AG10803 (cell line): Measurements from ENCODE around the gene IQCK.
A peak's percentile ranks its signal among the peaks of the same experiment; 100 is the strongest.

Experiments used
- DNase-seq: peaks from one replicate; pipeline ENCODE4 v3.0.0; 2010; ENCODE audit warnings: low read depth
- H3K4me3 ChIP-seq: 2 replicates; pipeline ENCODE4 v1.5.1; 2011; ENCODE audit warnings: mild to moderate bottlenecking, low read length, control low read depth
- CTCF ChIP-seq: conservative IDR thresholded peaks from 2 replicates; pipeline ENCODE4 v1.5.1; 2011; ENCODE audit warnings: mild to moderate bottlenecking, low read length, control low read depth, inconsistent platforms

IQCK gene

GRCh38 chr16:19691161-19691711, 26.8 kb upstream of the IQCK start:
- no peak for TF ChIP-seq CTCF
- H3K4me3 ChIP-seq: no peak overlapping the region
- DNase-seq: no peak

GRCh38 chr16:19694989-19695388, 23.1 kb upstream of the IQCK start:
- TF ChIP-seq CTCF: no peak
- DNase-seq: peak; percentile 22
- H3K4me3 ChIP-seq: no peak overlapping the region

- TF ChIP-seq CTCF: no peak
- no peak overlapping the region for H3K4me3 ChIP-seq
- DNase-seq: peak; percentile 97
Observed at GRCh38 chr16:19696328-19696727, 21.7 kb upstream of the IQCK start.

GRCh38 chr16:19696961-19697360, 21.1 kb upstream of the IQCK start:
- no peak overlapping the region for H3K4me3 ChIP-seq
- no peak for TF ChIP-seq CTCF
- DNase-seq: no peak

- no peak overlapping the region for H3K4me3 ChIP-seq
- no peak for TF ChIP-seq CTCF
- DNase-seq: no peak
Observed at GRCh38 chr16:19697756-19698318, 20.2 kb upstream of the IQCK start.

- no peak for TF ChIP-seq CTCF
- DNase-seq: peak; percentile 84
- no peak overlapping the region for H3K4me3 ChIP-seq
Observed at GRCh38 chr16:19698480-19699465, 19.3 kb upstream of the IQCK start.
